ENCODE results near the gene PLA2G3. TPM values are rescaled to one million over a fixed set of nuclear protein-coding genes. Genes with fewer than 3 reads are reported as not detected.
A peak's percentile ranks its signal among the peaks of the same experiment; 100 is the strongest.

The PLA2G3 gene
- total RNA-seq, 1 donor from 2014 or later = not detected

GRCh38 chr22:31153357-31153756 lies 13.0 kb upstream of the PLA2G3 start:
- H3K36me3 ChIP-seq = no peaks in the 10 kb centered on the region
- intact Hi-C loops (cut with micrococcal nuclease) = no loop called here
- H3K9me3 ChIP-seq (replicated peaks) = no peaks in the 10 kb centered on the region
- no peaks in the 10 kb centered on the region for H3K27me3 ChIP-seq (ENCODE audit: low read depth)
- no peak overlapping the region for H3K27ac ChIP-seq (replicated peaks)
- no peak overlapping the region for H3K4me3 ChIP-seq
- no peak for TF ChIP-seq CTCF (IDR thresholded peaks at IDR 0.05; ENCODE audit: borderline replicate concordance)
- H3K4me1 ChIP-seq = peaks cover 22% of the 10 kb centered on the region
- DNase-seq = no peak

- no peak for TF ChIP-seq CTCF (IDR thresholded peaks at IDR 0.05; ENCODE audit: borderline replicate concordance)
- H3K4me3 ChIP-seq = no peak overlapping the region
- DNase-seq = no peak
- no peaks in the 10 kb centered on the region for H3K9me3 ChIP-seq (replicated peaks)
- peaks cover 27% of the 10 kb centered on the region for H3K4me1 ChIP-seq
- H3K27ac ChIP-seq (replicated peaks) = no peak overlapping the region
- H3K27me3 ChIP-seq (ENCODE audit: low read depth) = no peaks in the 10 kb centered on the region
- no peaks in the 10 kb centered on the region for H3K36me3 ChIP-seq
- intact Hi-C loops (cut with micrococcal nuclease) = no loop called here
These were observed 11.6 kb upstream of the PLA2G3 start for GRCh38 chr22:31151872-31152271.

GRCh38 chr22:31150615-31151014 lies 10.3 kb upstream of the PLA2G3 start:
- no peak overlapping the region for H3K4me3 ChIP-seq
- DNase-seq = no peak
- intact Hi-C loops (cut with micrococcal nuclease) = no loop called here
- H3K9me3 ChIP-seq (replicated peaks) = no peaks in the 10 kb centered on the region
- H3K27me3 ChIP-seq (ENCODE audit: low read depth) = no peaks in the 10 kb centered on the region
- H3K36me3 ChIP-seq = no peaks in the 10 kb centered on the region
- TF ChIP-seq CTCF (IDR thresholded peaks at IDR 0.05; ENCODE audit: borderline replicate concordance) = no peak
- no peak overlapping the region for H3K27ac ChIP-seq (replicated peaks)
- H3K4me1 ChIP-seq = peaks cover 22% of the 10 kb centered on the region

GRCh38 chr22:31148953-31149627 lies 8.8 kb upstream of the PLA2G3 start:
- H3K9me3 ChIP-seq (replicated peaks) = no peaks in the 10 kb centered on the region
- intact Hi-C loops (cut with micrococcal nuclease) = loop anchor here (5.0 kb wide), 2 partner anchors 37 to 202 kb away; no protein-coding TSS in a partner anchor
- no peaks in the 10 kb centered on the region for H3K36me3 ChIP-seq
- TF ChIP-seq CTCF (IDR thresholded peaks at IDR 0.05; ENCODE audit: borderline replicate concordance) = peak; percentile 99
- DNase-seq = peak; percentile 66
- peaks cover 13% of the 10 kb centered on the region for H3K4me1 ChIP-seq
- H3K27ac ChIP-seq (replicated peaks) = peak overlapping the region; percentile 83
- H3K27me3 ChIP-seq (ENCODE audit: low read depth) = no peaks in the 10 kb centered on the region
- H3K4me3 ChIP-seq = no peak overlapping the region

GRCh38 chr22:31148488-31148887 lies 8.2 kb upstream of the PLA2G3 start:
- Histone ChIP-seq H3K36me3 (no peaks in the 10 kb centered on the region), H3K4me1 (peaks cover 13% of the 10 kb centered on the region), H3K27ac (replicated peaks) (peak overlapping the region; percentile 83), H3K9me3 (replicated peaks) (no peaks in the 10 kb centered on the region), H3K4me3 (no peak overlapping the region), H3K27me3 (ENCODE audit: low read depth) (no peaks in the 10 kb centered on the region)
- no peak for DNase-seq
- intact Hi-C loops (cut with micrococcal nuclease) = loop anchor here (5.0 kb wide), 2 partner anchors 36 to 201 kb away; no protein-coding TSS in a partner anchor
- no peak for TF ChIP-seq CTCF (IDR thresholded peaks at IDR 0.05; ENCODE audit: borderline replicate concordance)
